Prostate gland (tissue), 2 donors: ENCODE measurements around the gene CLDN3.

Experiments used
- POLR2AphosphoS5 ChIP-seq: sonication (generic); formaldehyde crosslinking; IDR thresholded peaks from one replicate; pipeline ENCODE4 v1.6.1; 2017; ENCODE audit warnings: antibody characterized with exemption
- TF ChIP-seq, protein P1 (sequence below), 4 experiments: fragments of 200-600 bp in 2 of 4; fragments of 450-650 bp in 2 of 4; sonication (generic) in 2 of 4; IDR thresholded peaks; 1 replicate in 3 of 4; 2 replicates in 1 of 4; pipeline ENCODE4 v1.5.1; 2016 to 2019; ENCODE audit warnings: antibody characterized with exemption in 4 of 4, mild to moderate bottlenecking in 2 of 4, moderate library complexity in 2 of 4

DNA sequence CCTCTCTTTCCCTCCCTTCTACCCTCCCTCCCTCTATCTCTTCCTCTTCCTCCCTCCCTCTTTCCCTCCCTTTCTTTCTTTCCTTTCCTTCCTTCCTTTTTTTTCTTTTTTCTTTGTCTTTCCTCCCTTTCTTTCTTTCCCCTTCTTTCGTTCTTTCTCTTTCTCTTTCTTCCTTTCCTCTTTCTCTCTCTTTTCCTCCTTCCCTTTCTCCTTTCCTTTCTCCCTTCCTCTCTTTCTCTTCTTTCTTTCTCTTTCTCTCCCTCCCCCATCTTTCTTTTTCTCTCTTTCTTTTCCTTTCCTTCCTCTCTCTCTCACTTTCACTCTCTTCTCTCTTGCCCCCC, 7.4 kb downstream of the CLDN3 start:
- TF ChIP-seq POLR2AphosphoS5: no peak
- TF ChIP-seq, protein P1, sequence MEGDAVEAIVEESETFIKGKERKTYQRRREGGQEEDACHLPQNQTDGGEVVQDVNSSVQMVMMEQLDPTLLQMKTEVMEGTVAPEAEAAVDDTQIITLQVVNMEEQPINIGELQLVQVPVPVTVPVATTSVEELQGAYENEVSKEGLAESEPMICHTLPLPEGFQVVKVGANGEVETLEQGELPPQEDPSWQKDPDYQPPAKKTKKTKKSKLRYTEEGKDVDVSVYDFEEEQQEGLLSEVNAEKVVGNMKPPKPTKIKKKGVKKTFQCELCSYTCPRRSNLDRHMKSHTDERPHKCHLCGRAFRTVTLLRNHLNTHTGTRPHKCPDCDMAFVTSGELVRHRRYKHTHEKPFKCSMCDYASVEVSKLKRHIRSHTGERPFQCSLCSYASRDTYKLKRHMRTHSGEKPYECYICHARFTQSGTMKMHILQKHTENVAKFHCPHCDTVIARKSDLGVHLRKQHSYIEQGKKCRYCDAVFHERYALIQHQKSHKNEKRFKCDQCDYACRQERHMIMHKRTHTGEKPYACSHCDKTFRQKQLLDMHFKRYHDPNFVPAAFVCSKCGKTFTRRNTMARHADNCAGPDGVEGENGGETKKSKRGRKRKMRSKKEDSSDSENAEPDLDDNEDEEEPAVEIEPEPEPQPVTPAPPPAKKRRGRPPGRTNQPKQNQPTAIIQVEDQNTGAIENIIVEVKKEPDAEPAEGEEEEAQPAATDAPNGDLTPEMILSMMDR (IDR thresholded peaks at IDR 0.05): no peak
